Uterus (tissue), 4 donors: Measurements from ENCODE around the gene KLHL3. TPM values are rescaled to one million over a fixed set of nuclear protein-coding genes. Genes with fewer than 3 reads are reported as not detected.
"Not testable (repeated sequence)": the region's sequence is repeated elsewhere in the genome, so short reads cannot be mapped to it uniquely, and the experiment has no call there.

Experiments used
- DNase-seq, 2 donors: peaks; one replicate each; pipeline ENCODE4 v3.0.0-alpha.2; 2019 to 2020
- H3K27ac ChIP-seq, 2 donors: fragments of 200-600 bp; sonication (generic); 1 replicate in 1 of 2; 2 replicates in 1 of 2; pipeline ENCODE4 v1.5.1; 2016 to 2018
- H3K27me3 ChIP-seq, 2 donors: fragments of 200-600 bp; sonication (generic); one replicate each; pipeline ENCODE4 v1.5.1; 2018 to 2019; ENCODE audit warnings: control low read depth in 1 of 2
- H3K36me3 ChIP-seq, 2 donors: fragments of 200-600 bp; sonication (generic); one replicate each; pipeline ENCODE4 v1.5.1; 2019; ENCODE audit warnings: control low read depth in 1 of 2
- H3K4me1 ChIP-seq, 2 donors: fragments of 200-600 bp; sonication (generic); one replicate each; pipeline ENCODE4 v1.5.1; 2018 to 2019; ENCODE audit warnings: control low read depth in 1 of 2
- H3K4me3 ChIP-seq, 2 donors: fragments of 200-600 bp; sonication (generic); 1 replicate in 1 of 2; 2 replicates in 1 of 2; pipeline ENCODE4 v1.5.1; 2018 to 2019; ENCODE audit warnings: mild to moderate bottlenecking in 1 of 2
- H3K9me3 ChIP-seq, 2 donors: fragments of 200-600 bp; sonication (generic); one replicate each; pipeline ENCODE4 v1.5.1; 2019; ENCODE audit warnings: control low read depth in 1 of 2
- POLR2A ChIP-seq, 2 donors: fragments of 450-650 bp; IDR thresholded peaks; one replicate each; pipeline ENCODE4 v1.6.1; 2016; ENCODE audit warnings: antibody characterized with exemption in 2 of 2, mild to moderate bottlenecking in 1 of 2, moderate library complexity in 1 of 2
- intact Hi-C: fragments of 100-400 bp; cut with DNase I; formaldehyde crosslinking; loops from one replicate; pipeline ENCODE4 v1.15.1; 2023; ENCODE audit warnings: low total_unique reads
- total RNA-seq, 4 donors: library from RNA; depleted of rRNA in 3 of 4; stranded (reverse); fragments of >200 nt in 3 of 4; gene quantifications; one replicate each; pipeline versions ENCODE4 v1.1.0 to v1.2.4, GENCODE V29; 2014 to 2023
- TF ChIP-seq, protein P1 (sequence below), 4 experiments: fragments of 200-600 bp in 2 of 4; fragments of 450-650 bp in 2 of 4; sonication (generic) in 2 of 4; IDR thresholded peaks; one replicate each; pipeline ENCODE4 v1.5.1; 2016 to 2019; ENCODE audit warnings: antibody characterized with exemption in 4 of 4, mild to moderate bottlenecking in 2 of 4, moderate library complexity in 1 of 4
- donor health status: DM: yes; HTN: yes; CAD: no.

Gene KLHL3
- total RNA-seq, 4 donors from 2014 or later: 3.1 to 21.8 (median 8.9) TPM

DNA sequence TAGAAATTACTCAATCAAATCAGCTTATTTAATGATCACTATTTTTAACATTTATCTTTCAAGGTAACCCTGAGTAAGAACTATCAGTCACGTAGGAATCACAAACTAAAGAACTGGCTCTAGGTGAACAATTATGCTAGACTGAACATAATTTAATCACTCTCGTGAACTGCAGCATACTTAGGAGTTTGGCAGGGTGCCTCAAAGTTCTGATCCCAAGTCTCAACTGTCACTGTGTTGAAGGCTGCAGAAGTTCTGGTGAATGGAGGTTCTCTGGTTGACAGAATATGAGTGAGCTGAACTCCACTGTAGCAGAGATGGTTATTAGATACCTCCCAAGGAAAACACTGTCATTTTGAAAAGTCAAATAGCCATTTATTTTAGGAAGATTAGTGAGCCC is 89.1 kb downstream of the KLHL3 start:
- Histone ChIP-seq H3K27ac (no peak overlapping the region), H3K36me3 (no peaks in the 10 kb centered on the region), H3K4me1 (no peaks in the 10 kb centered on the region), H3K4me3 (no peak overlapping the region), H3K9me3 (no peaks in the 10 kb centered on the region), H3K27me3 (no peaks in the 10 kb centered on the region)
- DNase-seq: no peak
- intact Hi-C loops: no loop called here
- no peak for TF ChIP-seq POLR2A (IDR thresholded peaks at IDR 0.05)
- TF ChIP-seq, protein P1, sequence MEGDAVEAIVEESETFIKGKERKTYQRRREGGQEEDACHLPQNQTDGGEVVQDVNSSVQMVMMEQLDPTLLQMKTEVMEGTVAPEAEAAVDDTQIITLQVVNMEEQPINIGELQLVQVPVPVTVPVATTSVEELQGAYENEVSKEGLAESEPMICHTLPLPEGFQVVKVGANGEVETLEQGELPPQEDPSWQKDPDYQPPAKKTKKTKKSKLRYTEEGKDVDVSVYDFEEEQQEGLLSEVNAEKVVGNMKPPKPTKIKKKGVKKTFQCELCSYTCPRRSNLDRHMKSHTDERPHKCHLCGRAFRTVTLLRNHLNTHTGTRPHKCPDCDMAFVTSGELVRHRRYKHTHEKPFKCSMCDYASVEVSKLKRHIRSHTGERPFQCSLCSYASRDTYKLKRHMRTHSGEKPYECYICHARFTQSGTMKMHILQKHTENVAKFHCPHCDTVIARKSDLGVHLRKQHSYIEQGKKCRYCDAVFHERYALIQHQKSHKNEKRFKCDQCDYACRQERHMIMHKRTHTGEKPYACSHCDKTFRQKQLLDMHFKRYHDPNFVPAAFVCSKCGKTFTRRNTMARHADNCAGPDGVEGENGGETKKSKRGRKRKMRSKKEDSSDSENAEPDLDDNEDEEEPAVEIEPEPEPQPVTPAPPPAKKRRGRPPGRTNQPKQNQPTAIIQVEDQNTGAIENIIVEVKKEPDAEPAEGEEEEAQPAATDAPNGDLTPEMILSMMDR (IDR thresholded peaks at IDR 0.05): no peak

DNA sequence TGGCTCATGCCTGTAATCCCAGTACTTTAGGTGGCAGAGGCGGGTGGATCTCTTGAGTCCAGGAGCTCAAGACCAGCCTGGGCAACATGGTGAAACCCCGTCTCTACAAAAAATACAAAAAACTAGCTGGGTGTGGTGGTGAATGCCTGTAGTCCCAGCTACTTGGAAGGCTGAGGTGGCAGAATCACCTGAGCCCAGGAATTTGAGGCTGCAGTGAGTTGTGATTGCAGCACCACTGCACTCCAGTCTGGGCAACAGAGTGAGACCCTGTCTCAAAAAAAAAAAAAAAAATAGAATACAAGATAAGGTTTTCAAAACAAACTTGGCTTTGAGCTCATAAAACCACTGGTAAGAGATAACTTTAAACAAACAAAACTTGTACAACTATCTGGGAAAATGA is 92.8 kb downstream of the KLHL3 start:
- H3K36me3 ChIP-seq, H3K27ac ChIP-seq, H3K9me3 ChIP-seq, H3K27me3 ChIP-seq, intact Hi-C loops, H3K4me1 ChIP-seq, DNase-seq, H3K4me3 ChIP-seq: not testable (repeated sequence)

DNA sequence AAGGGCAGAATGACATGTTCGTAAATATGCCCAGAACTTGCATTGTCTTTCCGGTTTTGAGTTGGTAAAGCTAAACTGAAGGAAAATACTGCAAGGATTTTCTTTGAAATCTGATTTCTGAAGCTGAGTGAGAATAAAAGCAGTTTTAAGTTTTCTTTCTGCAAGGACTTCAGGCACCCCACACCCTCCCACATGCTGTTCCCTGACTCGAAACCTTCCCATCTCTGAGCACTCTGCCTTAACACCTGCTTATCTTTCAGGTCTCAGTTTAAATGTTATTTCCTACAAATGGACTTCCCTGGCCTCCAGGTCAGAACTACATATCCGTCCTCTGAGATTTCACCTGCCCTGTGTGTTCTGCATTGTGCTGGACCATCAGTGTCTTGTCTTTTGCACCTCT is 93.8 kb downstream of the KLHL3 start:
- no peaks in the 10 kb centered on the region for H3K27me3 ChIP-seq
- no peaks in the 10 kb centered on the region for H3K4me1 ChIP-seq
- no peak for DNase-seq
- intact Hi-C loops: no loop called here
- H3K9me3 ChIP-seq: no peaks in the 10 kb centered on the region
- no peak overlapping the region for H3K4me3 ChIP-seq
- TF ChIP-seq, protein P1 (IDR thresholded peaks at IDR 0.05): no peak
- no peak for TF ChIP-seq POLR2A (IDR thresholded peaks at IDR 0.05)
- no peaks in the 10 kb centered on the region for H3K36me3 ChIP-seq
- H3K27ac ChIP-seq: no peak overlapping the region

DNA sequence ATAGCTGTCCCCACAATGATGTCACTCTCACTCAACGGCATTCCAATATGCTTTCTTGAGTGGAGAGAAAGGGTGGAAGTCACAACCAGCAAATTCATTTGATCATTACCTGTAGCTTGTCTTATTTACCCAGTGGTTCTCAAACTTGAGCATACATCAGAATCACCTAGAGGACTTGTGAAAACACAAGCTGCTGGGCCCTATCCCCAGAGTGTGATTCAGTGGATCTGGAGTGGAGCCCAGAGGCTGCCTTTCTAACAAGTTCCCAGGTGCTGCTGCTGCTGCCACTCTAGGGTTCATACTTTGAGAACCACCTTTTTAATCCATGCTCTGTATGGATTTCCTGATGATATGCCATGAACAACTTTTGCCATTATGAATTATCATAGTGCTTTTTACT is 94.7 kb downstream of the KLHL3 start:
- H3K27ac ChIP-seq: no peak overlapping the region
- intact Hi-C loops: no loop called here
- no peaks in the 10 kb centered on the region for H3K27me3 ChIP-seq
- no peak overlapping the region for H3K4me3 ChIP-seq
- DNase-seq: no peak
- H3K4me1 ChIP-seq: no peaks in the 10 kb centered on the region
- TF ChIP-seq, protein P1 (IDR thresholded peaks at IDR 0.05): no peak
- TF ChIP-seq POLR2A (IDR thresholded peaks at IDR 0.05): no peak
- no peaks in the 10 kb centered on the region for H3K36me3 ChIP-seq
- no peaks in the 10 kb centered on the region for H3K9me3 ChIP-seq

DNA sequence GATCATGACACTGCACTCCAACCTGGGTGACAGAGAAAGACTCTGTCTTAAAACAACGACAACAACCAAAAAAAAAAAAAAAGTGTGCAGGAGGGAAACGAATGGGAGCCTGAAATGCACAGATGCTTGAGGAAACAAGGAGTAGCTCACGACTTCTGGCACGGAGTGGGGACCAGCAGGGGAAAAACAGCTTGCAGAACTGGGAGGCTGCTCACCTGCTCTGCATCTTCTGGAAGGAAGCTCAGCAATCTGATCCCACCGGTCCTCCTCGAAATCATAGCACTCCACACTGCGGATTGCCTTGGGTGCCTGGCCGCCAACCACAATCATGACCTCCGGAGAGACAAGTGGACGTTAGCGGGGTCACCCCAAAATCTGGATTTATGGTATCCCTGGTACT is 96.2 kb downstream of the KLHL3 start:
- H3K27ac ChIP-seq: no peak overlapping the region
- DNase-seq: no peak
- intact Hi-C loops: no loop called here
- no peak overlapping the region for H3K4me3 ChIP-seq
- H3K27me3 ChIP-seq: no peaks in the 10 kb centered on the region
- TF ChIP-seq POLR2A (IDR thresholded peaks at IDR 0.05): no peak
- TF ChIP-seq, protein P1 (IDR thresholded peaks at IDR 0.05): no peak
- H3K4me1 ChIP-seq: no peaks in the 10 kb centered on the region
- no peaks in the 10 kb centered on the region for H3K9me3 ChIP-seq
- no peaks in the 10 kb centered on the region for H3K36me3 ChIP-seq

DNA sequence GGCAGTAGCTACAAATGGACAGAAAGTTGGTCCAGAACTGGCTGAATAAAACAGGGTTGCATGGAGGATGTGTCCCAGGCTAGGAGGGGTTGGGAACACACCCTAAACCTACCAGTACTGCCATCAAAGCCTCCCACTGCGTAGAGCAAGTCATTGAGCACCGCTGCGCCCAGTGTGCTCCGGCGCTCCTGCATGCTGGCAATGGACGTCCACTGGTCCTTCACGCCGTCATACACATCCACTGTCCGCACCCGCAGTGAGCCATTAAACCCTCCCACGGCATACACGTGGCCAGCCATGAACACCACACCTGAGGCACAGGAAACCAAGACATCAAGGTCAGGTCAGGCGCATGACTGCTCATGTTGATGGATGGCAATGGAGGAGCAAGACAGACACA is 97.0 kb downstream of the KLHL3 start:
- Histone ChIP-seq H3K4me1 (no peaks in the 10 kb centered on the region), H3K9me3 (no peaks in the 10 kb centered on the region), H3K36me3 (no peaks in the 10 kb centered on the region), H3K4me3 (no peak overlapping the region), H3K27ac (no peak overlapping the region), H3K27me3 (no peaks in the 10 kb centered on the region)
- TF ChIP-seq, protein P1 (IDR thresholded peaks at IDR 0.05): no peak
- no peak for DNase-seq
- intact Hi-C loops: no loop called here
